GM13977 (cell line): ENCODE measurements around the gene ATP5PO.

ENCODE experiments used
- DNase-seq: peaks from one replicate; pipeline ENCODE4 v3.0.0; 2012; ENCODE audit warnings: low spot score
- CTCF ChIP-seq: IDR thresholded peaks from 2 replicates; pipeline ENCODE4 v1.5.1; 2012; ENCODE audit warnings: mild to moderate bottlenecking, control low read depth; ENCODE audit not compliant: insufficient read depth; ENCODE audit errors: extremely low read depth, missing control alignments
- in situ Hi-C: fragments of 300-500 bp; cut with MboI; formaldehyde crosslinking; loops from one replicate; pipeline ENCODE4 v1.12.0; 2022; ENCODE audit warnings: low sequenced_read_pairs, low pct_unique_long_range_greater_than_20kb, mixed read lengths, inconsistent platforms; ENCODE audit not compliant: unreplicated experiment

The ATP5PO gene

GRCh38 chr21:33916200-33916567, 580 bp upstream of the ATP5PO start:
- no peak for TF ChIP-seq CTCF
- in situ Hi-C loops = loop anchor here (25.0 kb wide), 1 partner anchor 696 kb away; the partner anchor contains the start of gene RCAN1
- DNase-seq = no peak

- in situ Hi-C loops = loop anchor here (25.0 kb wide), 1 partner anchor 698 kb away; the partner anchor contains the start of gene RCAN1
- TF ChIP-seq CTCF = no peak
Measured at GRCh38 chr21:33914188-33914587, 1.4 kb downstream of the ATP5PO start.

GRCh38 chr21:33909756-33910155, 5.8 kb downstream of the ATP5PO start:
- TF ChIP-seq CTCF = no peak
- DNase-seq = no peak
- in situ Hi-C loops = loop anchor here (25.0 kb wide), 1 partner anchor 703 kb away; the partner anchor contains the start of gene RCAN1

More at GRCh38 chr21:33914188-33914587, 1.4 kb downstream of the ATP5PO start:
- no peak for DNase-seq

GRCh38 chr21:33908760-33909159, 6.8 kb downstream of the ATP5PO start:
- in situ Hi-C loops = loop anchor here (25.0 kb wide), 1 partner anchor 704 kb away; the partner anchor contains the start of gene RCAN1
- TF ChIP-seq CTCF = no peak
- DNase-seq = no peak

- in situ Hi-C loops = loop anchor here (25.0 kb wide), 1 partner anchor 708 kb away; the partner anchor contains the start of gene RCAN1
- no peak for DNase-seq
- TF ChIP-seq CTCF = no peak
Measured at GRCh38 chr21:33904041-33904440, 11.6 kb downstream of the ATP5PO start.

- TF ChIP-seq CTCF = no peak
- DNase-seq = no peak
- in situ Hi-C loops = loop anchor here (25.0 kb wide), 1 partner anchor 710 kb away; the partner anchor contains the start of gene RCAN1
Measured at GRCh38 chr21:33902349-33902748, 13.3 kb downstream of the ATP5PO start.
